HepG2 (cell line): Measurements from ENCODE around the gene CCR2. TPM values are rescaled to one million over a fixed set of nuclear protein-coding genes. Genes with fewer than 3 reads are reported as not detected.

Source experiments
- ATAC-seq: fragments of 200-7000 bp; cut with Tn5 transposase; 3 replicates; pipeline ENCODE4 v1.9.1; 2020; ENCODE audit warnings: mild to moderate bottlenecking, moderate library complexity
- BruUV-seq: library from RNA; stranded (reverse); fragments of 400-500 nt; replicated peaks from 2 replicates; lab custom pipeline; 2021; lab: Mats Ljungman, UMichigan
- CTCF ChIA-PET: fragments of 300-600 bp; formaldehyde crosslinking; extraction: SDS; loops from one replicate; lab custom pipeline; 2021; ENCODE audit warnings: low total read pairs, inconsistent platforms, low intra/inter-chr PET ratio; lab: Yijun Ruan, JAX
- POLR2A ChIA-PET: fragments of 350-600 bp; sonication (Branson Sonifier 250); formaldehyde crosslinking; loops from one replicate; lab custom pipeline; 2020; ENCODE audit warnings: antibody characterized with exemption, inconsistent platforms; lab: Yijun Ruan, JAX
- DNase-seq: peaks from one replicate; pipeline ENCODE4 v3.0.0-alpha.2; 2015; ENCODE audit warnings: low spot score
- FAIRE-seq: peaks from 3 replicates; lab custom pipeline; 2011; peaks lifted over from hg19 to GRCh38; lab: Jason Lieb, UNC
- H2AFZ ChIP-seq: one replicate; pipeline ENCODE4 v1.6.1; 2011; ENCODE audit warnings: low read length, inconsistent platforms
- H3K27ac ChIP-seq: fragments of 300-600 bp; 3 replicates; pipeline ENCODE4 v1.8.0; 2011; ENCODE audit warnings: mixed run types, mild to moderate bottlenecking, mixed read lengths, low read length, inconsistent platforms; ENCODE audit not compliant: insufficient read depth; ENCODE audit errors: extremely low read length
- H3K27me3 ChIP-seq, 2 experiments: fragments of 200-600 bp in 1 of 2; 2 replicates in 1 of 2; 3 replicates in 1 of 2; pipeline versions ENCODE4 v1.6.0 to v1.8.0; 2011; ENCODE audit warnings: low read length in 2 of 2, mild to moderate bottlenecking in 2 of 2, moderate library complexity in 2 of 2, inconsistent platforms in 1 of 2; ENCODE audit not compliant: insufficient read depth in 2 of 2, control insufficient read depth in 1 of 2
- H3K36me3 ChIP-seq, 2 experiments: fragments of 200-600 bp in 1 of 2; replicated peaks in 1 of 2; 2 replicates in 1 of 2; 3 replicates in 1 of 2; pipeline versions ENCODE4 v1.5.1 to v1.8.0; 2011; ENCODE audit warnings: low read length in 2 of 2, inconsistent platforms in 1 of 2; ENCODE audit not compliant: insufficient read depth in 2 of 2, control insufficient read depth in 1 of 2
- H3K4me1 ChIP-seq: 2 replicates; pipeline ENCODE4 v1.5.1; 2012; ENCODE audit warnings: low read length, inconsistent platforms; ENCODE audit not compliant: insufficient read depth
- H3K4me2 ChIP-seq: 2 replicates; pipeline ENCODE4 v1.6.0; 2011; ENCODE audit warnings: low read depth, low read length, inconsistent platforms
- H3K4me3 ChIP-seq, 3 experiments: fragments of 200-600 bp in 1 of 3; sonication (generic), shearing (Covaris generic) in 1 of 3; replicated peaks in 1 of 3; 2 replicates each; pipeline ENCODE4 v1.5.1; 2011 to 2016; ENCODE audit warnings: low read length in 3 of 3, inconsistent platforms in 2 of 3, low read depth in 2 of 3, mild to moderate bottlenecking in 2 of 3, control low read depth in 1 of 3, mixed read lengths in 1 of 3; ENCODE audit not compliant: insufficient read depth in 1 of 3
- H3K79me2 ChIP-seq: one replicate; pipeline ENCODE4 v1.6.1; 2011; ENCODE audit warnings: low read length, inconsistent platforms; ENCODE audit not compliant: insufficient read depth
- H3K9ac ChIP-seq: 2 replicates; pipeline ENCODE4 v1.6.0; 2011; ENCODE audit warnings: mild to moderate bottlenecking, low read depth, low read length, inconsistent platforms; ENCODE audit not compliant: insufficient read depth
- H3K9me3 ChIP-seq: 2 replicates; pipeline ENCODE4 v1.5.1; 2012; ENCODE audit warnings: mild to moderate bottlenecking, low read length
- H4K20me1 ChIP-seq: 2 replicates; pipeline ENCODE4 v1.6.0; 2011; ENCODE audit warnings: inconsistent platforms, mild to moderate bottlenecking, low read length, moderate library complexity; ENCODE audit not compliant: insufficient read depth
- DNMT1 ChIP-seq: sonication (generic); formaldehyde crosslinking; IDR thresholded peaks from 2 replicates; pipeline ENCODE4 v1.5.1; 2020; ENCODE audit warnings: mild to moderate bottlenecking, missing genetic modification reagents
- HNF4A ChIP-seq: sonication (generic); formaldehyde crosslinking; IDR thresholded peaks from 2 replicates; pipeline ENCODE4 v1.4.0; 2020; ENCODE audit warnings: missing genetic modification reagents
- JUN ChIP-seq: sonication (generic); formaldehyde crosslinking; IDR thresholded peaks from 2 replicates; pipeline ENCODE4 v1.4.0; 2020; ENCODE audit warnings: mild to moderate bottlenecking, missing genetic modification reagents
- PAXIP1 ChIP-seq: sonication (generic); formaldehyde crosslinking; conservative IDR thresholded peaks from 2 replicates; pipeline ENCODE4 v1.4.0; 2020; ENCODE audit warnings: mild to moderate bottlenecking, missing genetic modification reagents, moderate library complexity
- PRMT3 ChIP-seq: sonication (generic); formaldehyde crosslinking; IDR thresholded peaks from 2 replicates; pipeline ENCODE4 v1.8.1; 2022; ENCODE audit warnings: low read depth, mild to moderate bottlenecking, moderate library complexity, missing genetic modification reagents, borderline replicate concordance
- TEAD3 ChIP-seq: optimal IDR thresholded peaks from 2 replicates; pipeline ENCODE3; 2016; ENCODE audit warnings: borderline replicate concordance
- ZNF850 ChIP-seq: sonication (generic); formaldehyde crosslinking; conservative IDR thresholded peaks from 2 replicates; pipeline ENCODE4 v1.9.0; 2021; ENCODE audit warnings: mild to moderate bottlenecking, missing genetic modification reagents
- WGBS: methylation state at CpG from one replicate; pipeline ENCODE4 v1.1.6; 2017; ENCODE audit warnings: low lambda C conversion rate; 5-methylcytosine and 5-hydroxymethylcytosine counted together
- in situ Hi-C: cut with HindIII; loops from 2 replicates; pipeline ENCODE4 v1.10.0; 2017; ENCODE audit warnings: low pct_unique_long_range_greater_than_20kb; ENCODE audit not compliant: extremely low pct_ligation_motif_present
- intact Hi-C: fragments of 100-400 bp; cut with micrococcal nuclease; formaldehyde crosslinking; loops from one replicate; pipeline ENCODE4 v1.10.0; 2022; ENCODE audit not compliant: unreplicated experiment
- polyA plus RNA-seq, 8 experiments: library from polyadenylated mRNA; depleted of rRNA in 3 of 8; stranded (reverse) in 7 of 8; unstranded in 1 of 8; fragments of >200 nt; fragmentation: Illumina TruSeq in 4 of 8; extraction: Trizol in 4 of 8; gene quantifications; 2 replicates each; pipeline versions ENCODE4 v1.2.1 to v1.2.3, GENCODE V29; 2011 to 2016; ENCODE audit warnings: low read depth in 4 of 8, missing spikeins in 1 of 8, mixed read lengths in 1 of 8; ENCODE audit not compliant: insufficient read depth in 1 of 8
- total RNA-seq, 5 experiments: library from RNA; depleted of rRNA; stranded (reverse); fragments of >200 nt; fragmentation: Illumina TruSeq; extraction: Trizol; gene quantifications; 2 replicates each; pipeline ENCODE4 v1.2.3, GENCODE V29; 2016; ENCODE audit warnings: low read depth in 1 of 5
- TF ChIP-seq, protein P1 (sequence below): sonication (generic); formaldehyde crosslinking; IDR thresholded peaks from 2 replicates; pipeline ENCODE4 v1.5.1; 2020; ENCODE audit warnings: mild to moderate bottlenecking, moderate library complexity, missing genetic modification reagents
- TF ChIP-seq, protein P2 (sequence below), 2 experiments: sonication (generic) in 1 of 2; formaldehyde crosslinking in 1 of 2; IDR thresholded peaks; 2 replicates each; pipeline versions ENCODE4 v1.4.0 to v1.6.1; 2016 to 2020; ENCODE audit warnings: borderline replicate concordance in 1 of 2, low read depth in 1 of 2, mild to moderate bottlenecking in 1 of 2, missing genetic modification reagents in 1 of 2
- TF ChIP-seq, protein P3 (sequence below): IDR thresholded peaks from 2 replicates; pipeline ENCODE4 v1.6.1; 2016; ENCODE audit warnings: mild to moderate bottlenecking, missing biosample characterization, missing genetic modification reagents

Gene CCR2
- total and polyA plus RNA-seq, 2 of the 13 experiments (the other 11 are each of a cell fraction or from before 2014, with no cell fraction given), result not detected

- TF ChIP-seq, protein P1, sequence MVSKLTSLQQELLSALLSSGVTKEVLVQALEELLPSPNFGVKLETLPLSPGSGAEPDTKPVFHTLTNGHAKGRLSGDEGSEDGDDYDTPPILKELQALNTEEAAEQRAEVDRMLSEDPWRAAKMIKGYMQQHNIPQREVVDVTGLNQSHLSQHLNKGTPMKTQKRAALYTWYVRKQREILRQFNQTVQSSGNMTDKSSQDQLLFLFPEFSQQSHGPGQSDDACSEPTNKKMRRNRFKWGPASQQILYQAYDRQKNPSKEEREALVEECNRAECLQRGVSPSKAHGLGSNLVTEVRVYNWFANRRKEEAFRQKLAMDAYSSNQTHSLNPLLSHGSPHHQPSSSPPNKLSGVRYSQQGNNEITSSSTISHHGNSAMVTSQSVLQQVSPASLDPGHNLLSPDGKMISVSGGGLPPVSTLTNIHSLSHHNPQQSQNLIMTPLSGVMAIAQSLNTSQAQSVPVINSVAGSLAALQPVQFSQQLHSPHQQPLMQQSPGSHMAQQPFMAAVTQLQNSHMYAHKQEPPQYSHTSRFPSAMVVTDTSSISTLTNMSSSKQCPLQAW, result peak; percentile 88
- TF ChIP-seq, protein P2, sequence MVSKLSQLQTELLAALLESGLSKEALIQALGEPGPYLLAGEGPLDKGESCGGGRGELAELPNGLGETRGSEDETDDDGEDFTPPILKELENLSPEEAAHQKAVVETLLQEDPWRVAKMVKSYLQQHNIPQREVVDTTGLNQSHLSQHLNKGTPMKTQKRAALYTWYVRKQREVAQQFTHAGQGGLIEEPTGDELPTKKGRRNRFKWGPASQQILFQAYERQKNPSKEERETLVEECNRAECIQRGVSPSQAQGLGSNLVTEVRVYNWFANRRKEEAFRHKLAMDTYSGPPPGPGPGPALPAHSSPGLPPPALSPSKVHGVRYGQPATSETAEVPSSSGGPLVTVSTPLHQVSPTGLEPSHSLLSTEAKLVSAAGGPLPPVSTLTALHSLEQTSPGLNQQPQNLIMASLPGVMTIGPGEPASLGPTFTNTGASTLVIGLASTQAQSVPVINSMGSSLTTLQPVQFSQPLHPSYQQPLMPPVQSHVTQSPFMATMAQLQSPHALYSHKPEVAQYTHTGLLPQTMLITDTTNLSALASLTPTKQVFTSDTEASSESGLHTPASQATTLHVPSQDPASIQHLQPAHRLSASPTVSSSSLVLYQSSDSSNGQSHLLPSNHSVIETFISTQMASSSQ (IDR thresholded peaks at IDR 0.05; ENCODE audit: low read depth), result peak; percentile 55; the same call in 1 of the 2 replicates
- TF ChIP-seq, protein P2 (CRISPR knock-in tag; IDR thresholded peaks at IDR 0.05; ENCODE audit: borderline replicate concordance), result no peak
- TF ChIP-seq PAXIP1 (CRISPR knock-in tag) (0 out of 2 replicates have a peak, but pooled peaks have one; percentile 34), TEAD3 (CRISPR knock-in tag) (peak; percentile 38), DNMT1 (CRISPR knock-in tag) (no peak), HNF4A (0 out of 2 replicates have a peak, but pooled peaks have one; percentile 13), PRMT3 (no peak), ZNF850 (CRISPR knock-in tag) (no peak), JUN (CRISPR knock-in tag) (no peak)
- TF ChIP-seq, protein P3, sequence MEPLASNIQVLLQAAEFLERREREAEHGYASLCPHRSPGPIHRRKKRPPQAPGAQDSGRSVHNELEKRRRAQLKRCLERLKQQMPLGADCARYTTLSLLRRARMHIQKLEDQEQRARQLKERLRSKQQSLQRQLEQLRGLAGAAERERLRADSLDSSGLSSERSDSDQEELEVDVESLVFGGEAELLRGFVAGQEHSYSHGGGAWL (CRISPR knock-in tag), result no peak
- no peak overlapping the region for H2AFZ ChIP-seq
- no peak overlapping the region for H3K9ac ChIP-seq
- intact Hi-C loops (no loop called here), in situ Hi-C loops (no loop called here)
- DNase-seq (peak; percentile 4), FAIRE-seq (no peak), ATAC-seq (peak; percentile 93)
- POLR2A ChIA-PET, result no interaction called here
- BruUV-seq, result no TSS peak
- H3K4me2 ChIP-seq, result no peak overlapping the region
- no peaks in the 10 kb centered on the region for H4K20me1 ChIP-seq
- peaks cover 13% of the 10 kb centered on the region for H3K4me1 ChIP-seq
- no peaks in the 10 kb centered on the region for H3K9me3 ChIP-seq
- 0 out of 5 replicates have a peak, but pooled peaks cover 0 to 4% of the 10 kb centered on the region in 2 experiments for H3K27me3 ChIP-seq
- no peak overlapping the region for H3K27ac ChIP-seq
- WGBS, result under 1% methylated on average over 5 of the region's 5 CpGs
- H3K79me2 ChIP-seq, result no peaks in the 10 kb centered on the region
- CTCF ChIA-PET, result no interaction called here
- no peak overlapping the region for H3K4me3 ChIP-seq
- no peaks in the 10 kb centered on the region for H3K36me3 ChIP-seq
Measured at GRCh38 chr3:46367811-46368210, 13.9 kb downstream of the CCR2 start.
